ENCODE data around the gene SYT3. TPM values are rescaled to one million over a fixed set of nuclear protein-coding genes. Genes with fewer than 3 reads are reported as not detected.

Gene SYT3
- total RNA-seq, 4 donors from 2014 or later = 1.2 TPM; not detected in 3

DNA sequence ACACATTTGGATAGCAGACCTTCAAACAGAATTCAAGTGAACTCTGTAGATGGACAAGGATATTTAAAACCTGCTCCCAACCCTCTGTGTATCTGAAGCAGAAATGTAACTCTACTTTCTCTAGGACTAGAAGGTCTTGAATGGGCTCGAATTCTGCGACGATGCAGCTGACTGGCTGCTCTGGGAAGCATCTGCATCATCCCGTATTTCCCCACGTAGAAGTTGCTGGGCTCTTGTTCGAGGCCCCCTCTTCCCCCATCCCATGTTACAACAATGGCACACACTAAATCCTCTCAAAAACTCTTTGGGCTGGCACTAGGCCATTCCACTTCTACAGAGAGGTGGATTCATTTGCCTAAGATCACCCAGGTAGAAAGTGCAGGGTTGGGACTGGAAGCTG is 24.5 kb upstream of the SYT3 start:
- H3K36me3 ChIP-seq = no peaks in the 10 kb centered on the region

DNA sequence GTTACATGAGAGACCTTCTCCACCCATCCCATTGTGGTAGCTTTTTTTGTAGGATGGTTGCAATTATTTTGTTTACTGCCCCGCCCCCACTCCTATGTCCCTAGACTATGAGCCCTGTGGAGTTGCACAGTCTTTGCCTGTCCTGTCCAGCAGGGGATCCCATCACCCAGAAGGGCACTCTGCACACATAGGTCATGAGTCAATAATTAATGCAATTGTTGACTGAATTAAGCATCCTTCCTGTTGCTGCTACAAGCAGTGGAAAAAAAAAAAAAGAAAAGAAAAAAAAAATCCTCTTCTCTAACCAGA is 23.8 kb upstream of the SYT3 start:
- H3K9me3 ChIP-seq = peaks cover 0 to 7% (median under 1%) of the 10 kb centered on the region in 4 donors
- TF ChIP-seq, protein P1, sequence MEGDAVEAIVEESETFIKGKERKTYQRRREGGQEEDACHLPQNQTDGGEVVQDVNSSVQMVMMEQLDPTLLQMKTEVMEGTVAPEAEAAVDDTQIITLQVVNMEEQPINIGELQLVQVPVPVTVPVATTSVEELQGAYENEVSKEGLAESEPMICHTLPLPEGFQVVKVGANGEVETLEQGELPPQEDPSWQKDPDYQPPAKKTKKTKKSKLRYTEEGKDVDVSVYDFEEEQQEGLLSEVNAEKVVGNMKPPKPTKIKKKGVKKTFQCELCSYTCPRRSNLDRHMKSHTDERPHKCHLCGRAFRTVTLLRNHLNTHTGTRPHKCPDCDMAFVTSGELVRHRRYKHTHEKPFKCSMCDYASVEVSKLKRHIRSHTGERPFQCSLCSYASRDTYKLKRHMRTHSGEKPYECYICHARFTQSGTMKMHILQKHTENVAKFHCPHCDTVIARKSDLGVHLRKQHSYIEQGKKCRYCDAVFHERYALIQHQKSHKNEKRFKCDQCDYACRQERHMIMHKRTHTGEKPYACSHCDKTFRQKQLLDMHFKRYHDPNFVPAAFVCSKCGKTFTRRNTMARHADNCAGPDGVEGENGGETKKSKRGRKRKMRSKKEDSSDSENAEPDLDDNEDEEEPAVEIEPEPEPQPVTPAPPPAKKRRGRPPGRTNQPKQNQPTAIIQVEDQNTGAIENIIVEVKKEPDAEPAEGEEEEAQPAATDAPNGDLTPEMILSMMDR (IDR thresholded peaks at IDR 0.05) = no peak
- TF ChIP-seq POLR2A (IDR thresholded peaks at IDR 0.05) = no peak
- DNase-seq = no peak
- no peak overlapping the region for H3K4me3 ChIP-seq
- peaks cover 0 to 36% of the 10 kb centered on the region in 2 donors for H3K27me3 ChIP-seq
- H3K27ac ChIP-seq = no peak overlapping the region
- H3K4me1 ChIP-seq = peaks cover 0 to 18% (median 3%) of the 10 kb centered on the region in 4 donors
- no peaks in the 10 kb centered on the region for H3K36me3 ChIP-seq

More for the DNA sequence above, 24.5 kb upstream of the SYT3 start:
- TF ChIP-seq, protein P1 (IDR thresholded peaks at IDR 0.05) = no peak
- TF ChIP-seq POLR2A (IDR thresholded peaks at IDR 0.05) = no peak
- Histone ChIP-seq H3K9me3 (no peaks in the 10 kb centered on the region), H3K4me1 (peaks cover 0 to 11% (median 0%) of the 10 kb centered on the region in 4 donors), H3K27me3 (peaks cover 0 to 38% of the 10 kb centered on the region in 2 donors), H3K27ac (no peak overlapping the region), H3K4me3 (no peak overlapping the region)
- no peak for DNase-seq

DNA sequence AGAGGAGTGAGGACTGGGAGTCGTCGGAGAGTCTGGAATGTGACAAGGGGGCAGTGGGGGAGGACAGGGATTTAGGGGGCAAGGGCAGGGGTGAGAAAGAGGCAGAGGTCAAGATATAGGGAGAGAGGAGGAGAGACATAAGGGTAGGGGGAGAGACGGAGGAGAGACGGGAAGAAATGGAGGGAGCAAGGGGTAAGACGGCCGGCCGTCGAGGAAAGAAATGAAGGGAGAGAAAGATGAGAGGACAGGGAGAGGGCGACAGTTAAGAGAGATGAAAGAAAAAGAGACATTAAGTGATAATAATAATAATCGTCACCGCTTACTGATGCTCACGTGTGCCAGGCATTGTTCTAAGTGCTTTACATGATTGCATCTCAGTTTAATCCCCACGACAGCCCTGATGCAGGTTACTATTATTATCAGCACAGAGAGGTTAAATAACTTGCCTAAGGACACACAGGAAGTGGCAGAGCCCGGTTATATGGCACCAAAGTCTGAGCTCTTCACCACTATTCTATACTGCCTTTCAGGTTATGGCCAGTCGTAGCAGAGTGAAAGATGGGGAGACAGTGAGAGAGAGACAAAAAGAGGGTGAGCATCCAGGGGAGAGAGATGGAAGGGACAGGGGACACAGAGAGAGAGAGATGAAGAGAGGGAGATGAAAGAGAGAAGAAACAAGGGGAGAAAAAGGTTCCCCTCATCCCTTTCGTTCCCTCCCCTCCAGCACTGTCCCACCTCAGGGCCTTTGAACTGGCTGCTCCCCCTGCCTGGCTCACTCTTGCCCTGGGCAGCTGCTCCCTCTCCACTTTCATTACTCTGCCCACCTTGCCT is 23.2 kb upstream of the SYT3 start:
- Histone ChIP-seq H3K4me3 (no peak overlapping the region), H3K27me3 (peaks cover 0 to 31% of the 10 kb centered on the region in 2 donors), H3K9me3 (peaks cover 0 to 10% (median 2%) of the 10 kb centered on the region in 4 donors), H3K27ac (no peak overlapping the region), H3K4me1 (peaks cover 0 to 20% (median 6%) of the 10 kb centered on the region in 4 donors), H3K36me3 (no peaks in the 10 kb centered on the region)
- DNase-seq = no peak
- TF ChIP-seq, protein P1 (IDR thresholded peaks at IDR 0.05) = no peak
- TF ChIP-seq POLR2A (IDR thresholded peaks at IDR 0.05) = no peak

DNA sequence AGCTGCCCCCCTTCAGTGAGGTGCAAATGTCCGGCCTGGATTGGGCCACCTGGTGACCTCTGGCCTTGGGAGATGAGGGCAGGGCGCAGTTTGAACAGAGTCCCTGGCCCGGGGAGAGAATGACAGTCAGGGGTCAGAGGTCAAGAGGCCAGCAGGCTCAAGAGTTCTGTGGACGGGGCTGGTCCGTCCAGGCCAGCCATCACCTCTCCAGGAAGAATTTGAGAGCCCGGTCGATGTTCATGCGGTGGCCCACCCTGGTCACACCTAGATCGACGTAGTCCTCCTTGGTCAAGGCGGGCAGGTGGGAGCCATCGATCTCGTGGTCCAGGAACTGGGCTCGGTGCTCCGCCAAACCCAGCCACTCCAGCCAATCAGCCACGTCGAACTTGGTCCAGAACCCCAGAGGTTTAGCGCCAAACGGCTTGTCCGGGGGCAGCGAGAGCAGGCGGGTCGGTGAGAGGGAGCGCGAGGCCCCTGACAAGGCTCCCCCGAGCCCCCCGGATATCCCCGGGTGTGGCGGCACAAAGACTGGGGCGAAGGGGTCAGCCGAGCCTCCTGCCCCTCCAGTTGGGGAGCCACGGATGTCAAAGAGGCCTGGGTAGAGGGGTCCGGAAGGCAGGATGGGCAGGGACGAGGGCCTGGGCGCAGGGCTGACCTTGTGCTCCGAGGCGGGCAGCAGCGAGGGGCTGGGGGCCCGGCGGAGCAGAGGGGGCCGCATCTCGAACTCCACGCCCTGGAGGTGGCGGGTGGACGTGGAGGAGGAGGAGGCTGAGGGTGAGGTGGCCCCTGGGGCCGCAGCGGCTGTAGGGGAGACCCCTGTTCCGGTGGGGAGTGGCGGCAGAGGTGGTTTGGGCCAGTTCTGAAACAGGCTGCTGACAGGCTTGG is 22.3 kb upstream of the SYT3 start:
- no peak overlapping the region for H3K4me3 ChIP-seq

DNA sequence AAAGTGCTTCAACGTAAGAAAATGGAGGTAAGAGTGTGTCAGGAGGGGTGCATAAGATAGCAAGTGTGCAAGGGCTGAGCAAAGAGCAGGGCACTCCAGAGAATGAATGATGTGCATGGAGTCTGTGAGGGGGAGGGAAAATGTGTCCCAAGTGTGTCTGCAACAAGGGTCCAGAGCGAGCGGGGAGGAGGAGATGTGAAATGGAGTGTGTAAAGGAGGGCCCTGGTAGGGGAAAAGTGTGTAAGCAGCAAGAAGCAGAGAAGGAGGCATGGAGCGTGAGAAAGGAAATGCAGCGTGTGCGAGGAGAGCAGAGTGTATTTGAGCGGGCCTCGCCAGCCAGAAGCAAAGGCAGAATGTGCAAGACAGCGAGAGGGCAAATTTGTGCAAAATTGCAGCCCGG is 21.3 kb upstream of the SYT3 start:
- Histone ChIP-seq H3K9me3 (peaks cover 0 to 13% (median 2%) of the 10 kb centered on the region in 4 donors), H3K36me3 (no peaks in the 10 kb centered on the region), H3K4me1 (peaks cover 0 to 16% (median 7%) of the 10 kb centered on the region in 4 donors), H3K4me3 (no peak overlapping the region), H3K27ac (no peak overlapping the region), H3K27me3 (peaks cover 0 to 13% of the 10 kb centered on the region in 2 donors)
- no peak for DNase-seq
- TF ChIP-seq, protein P1 (IDR thresholded peaks at IDR 0.05) = no peak
- TF ChIP-seq POLR2A (IDR thresholded peaks at IDR 0.05) = no peak

More for the DNA sequence above, 22.3 kb upstream of the SYT3 start:
- no peak for TF ChIP-seq POLR2A (IDR thresholded peaks at IDR 0.05)
- TF ChIP-seq, protein P1 (IDR thresholded peaks at IDR 0.05) = no peak
- Histone ChIP-seq H3K27ac (no peak overlapping the region), H3K27me3 (peaks cover 0 to 22% of the 10 kb centered on the region in 2 donors), H3K36me3 (no peaks in the 10 kb centered on the region), H3K4me1 (peaks cover 0 to 16% (median 7%) of the 10 kb centered on the region in 4 donors), H3K9me3 (peaks cover 0 to 13% (median 2%) of the 10 kb centered on the region in 4 donors)
- DNase-seq = no peak

Data from Peyer's patch (tissue), 4 donors.